Adrenal gland (tissue), 5 donors: ENCODE data around the gene FES.

ENCODE experiments used
- POLR2A ChIP-seq, 2 donors: fragments of 450-650 bp; IDR thresholded peaks; one replicate each; pipeline ENCODE4 v1.6.1; 2017; ENCODE audit warnings: antibody characterized with exemption in 2 of 2, mild to moderate bottlenecking in 2 of 2, moderate library complexity in 1 of 2
- TF ChIP-seq, protein P1 (sequence below), 6 experiments: fragments of 450-650 bp in 4 of 6; fragments of 200-600 bp in 2 of 6; sonication (generic) in 1 of 6; IDR thresholded peaks; 1 replicate in 5 of 6; 2 replicates in 1 of 6; pipeline versions ENCODE4 v1.5.1 to v1.8.0; 2016 to 2021; ENCODE audit warnings: antibody characterized with exemption in 6 of 6, mild to moderate bottlenecking in 2 of 6, moderate library complexity in 1 of 6
- donor health status: DM: no; HTN: no; CAD: no.

GRCh38 chr15:90876512-90877170, 7.7 kb upstream of the FES start:
- no peak for TF ChIP-seq POLR2A (IDR thresholded peaks at IDR 0.05)
- TF ChIP-seq, protein P1, sequence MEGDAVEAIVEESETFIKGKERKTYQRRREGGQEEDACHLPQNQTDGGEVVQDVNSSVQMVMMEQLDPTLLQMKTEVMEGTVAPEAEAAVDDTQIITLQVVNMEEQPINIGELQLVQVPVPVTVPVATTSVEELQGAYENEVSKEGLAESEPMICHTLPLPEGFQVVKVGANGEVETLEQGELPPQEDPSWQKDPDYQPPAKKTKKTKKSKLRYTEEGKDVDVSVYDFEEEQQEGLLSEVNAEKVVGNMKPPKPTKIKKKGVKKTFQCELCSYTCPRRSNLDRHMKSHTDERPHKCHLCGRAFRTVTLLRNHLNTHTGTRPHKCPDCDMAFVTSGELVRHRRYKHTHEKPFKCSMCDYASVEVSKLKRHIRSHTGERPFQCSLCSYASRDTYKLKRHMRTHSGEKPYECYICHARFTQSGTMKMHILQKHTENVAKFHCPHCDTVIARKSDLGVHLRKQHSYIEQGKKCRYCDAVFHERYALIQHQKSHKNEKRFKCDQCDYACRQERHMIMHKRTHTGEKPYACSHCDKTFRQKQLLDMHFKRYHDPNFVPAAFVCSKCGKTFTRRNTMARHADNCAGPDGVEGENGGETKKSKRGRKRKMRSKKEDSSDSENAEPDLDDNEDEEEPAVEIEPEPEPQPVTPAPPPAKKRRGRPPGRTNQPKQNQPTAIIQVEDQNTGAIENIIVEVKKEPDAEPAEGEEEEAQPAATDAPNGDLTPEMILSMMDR (IDR thresholded peaks at IDR 0.05) = no peak
